ENCODE data around the gene PRAMEF1.

DNA sequence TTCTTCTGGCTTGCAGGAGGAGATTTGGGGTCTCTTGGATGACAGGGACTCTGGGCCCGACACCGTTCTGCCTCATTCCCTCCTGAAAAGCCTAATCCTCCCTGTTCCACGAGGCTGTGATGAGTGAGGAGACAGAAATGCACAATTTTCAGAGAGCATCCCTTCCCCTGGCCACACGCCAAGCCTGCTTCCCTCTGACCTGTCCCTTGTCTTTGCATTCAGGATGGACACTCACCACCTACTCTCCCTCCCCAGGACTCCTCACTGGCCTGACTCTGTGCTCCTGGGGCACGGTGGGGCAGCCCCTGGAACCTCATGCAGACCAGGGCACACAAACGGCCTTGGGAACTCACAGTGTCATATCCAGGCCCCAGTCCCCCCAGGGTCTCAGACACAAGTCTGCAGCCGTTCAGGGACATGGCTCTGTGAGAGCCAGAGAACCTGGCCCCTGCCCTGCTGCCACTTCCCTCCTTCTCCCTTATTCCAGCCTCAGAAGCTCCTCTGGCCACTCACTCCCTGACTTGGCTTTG is 21.2 kb upstream of the PRAMEF1 start:
- TF ChIP-seq POLR2AphosphoS5 (IDR thresholded peaks at IDR 0.05; ENCODE audit: low read depth, low read length) (no peak), POLR2A (IDR thresholded peaks at IDR 0.05; ENCODE audit: low read depth, low read length) (no peak)
